ENCODE results near the gene LRRC52. TPM values are rescaled to one million over a fixed set of nuclear protein-coding genes. Genes with fewer than 3 reads are reported as not detected.
"Not testable (repeated sequence)": the region's sequence is repeated elsewhere in the genome, so short reads cannot be mapped to it uniquely, and the experiment has no call there.

The LRRC52 gene
- total RNA-seq, 1 donor from 2014 or later: not detected

GRCh38 chr1:165581926-165582325 is 38.1 kb downstream of the LRRC52 start:
- DNase-seq: no peak

GRCh38 chr1:165586398-165586797 is 42.6 kb downstream of the LRRC52 start:
- DNase-seq: no peak

- not testable (repeated sequence) for DNase-seq
Observed at GRCh38 chr1:165591391-165591790, 47.6 kb downstream of the LRRC52 start.

GRCh38 chr1:165592945-165593823 is 49.4 kb downstream of the LRRC52 start:
- peak; percentile 94 for DNase-seq

- peak; percentile 57 for DNase-seq
Observed at GRCh38 chr1:165595246-165595938, 51.6 kb downstream of the LRRC52 start.

GRCh38 chr1:165597883-165598675 is 54.3 kb downstream of the LRRC52 start:
- peak; percentile 99 for DNase-seq

- DNase-seq: no peak
Observed at GRCh38 chr1:165598676-165599059, 54.9 kb downstream of the LRRC52 start.

GRCh38 chr1:165600793-165601192 is 57.0 kb downstream of the LRRC52 start:
- no peak for DNase-seq

GRCh38 chr1:165603810-165604209 is 60.0 kb downstream of the LRRC52 start:
- DNase-seq: no peak

GRCh38 chr1:165605246-165605645 is 61.4 kb downstream of the LRRC52 start:
- no peak for DNase-seq

- not testable (repeated sequence) for DNase-seq
Observed at GRCh38 chr1:165606676-165607075, 62.9 kb downstream of the LRRC52 start.

GRCh38 chr1:165610866-165611265 is 67.1 kb downstream of the LRRC52 start:
- no peak for DNase-seq

- DNase-seq: no peak
Observed at GRCh38 chr1:165612062-165612461, 68.3 kb downstream of the LRRC52 start.

Other genes starting within 250 kb of the LRRC52 start
- 0.72 TPM for gene LMX1A, start 187.3 kb upstream of the LRRC52 start, total RNA-seq
- gene RXRG, start 98.9 kb upstream of the LRRC52 start, total RNA-seq: 43.3 TPM
- gene MGST3, start 87.2 kb downstream of the LRRC52 start, total RNA-seq: 212 TPM
- 84.0 TPM for gene ALDH9A1, start 154.6 kb downstream of the LRRC52 start, total RNA-seq
- gene TMCO1, start 224.9 kb downstream of the LRRC52 start, total RNA-seq: 40.5 TPM